NCI-H524 (cell line): Measurements from ENCODE around the gene SMARCE1.
"Not testable (repeated sequence)": the region's sequence is repeated elsewhere in the genome, so short reads cannot be mapped to it uniquely, and the experiment has no call there.

ENCODE experiments used
- DNase-seq, 2 experiments: peaks; one replicate each; lab custom pipeline; 2025; lab: John Stamatoyannopoulos, UW

The SMARCE1 gene

GRCh38 chr17:40611840-40612474 lies 35.7 kb downstream of the SMARCE1 start:
- no peak for DNase-seq

- no peak for DNase-seq
Observed at GRCh38 chr17:40610359-40610758, 37.3 kb downstream of the SMARCE1 start.

- no peak for DNase-seq
Observed at GRCh38 chr17:40608061-40608581, 39.5 kb downstream of the SMARCE1 start.

GRCh38 chr17:40607641-40608040 lies 40.0 kb downstream of the SMARCE1 start:
- no peak for DNase-seq

GRCh38 chr17:40606548-40607353 lies 40.9 kb downstream of the SMARCE1 start:
- DNase-seq, result no peak

- DNase-seq, result no peak
Observed at GRCh38 chr17:40605306-40605705, 42.3 kb downstream of the SMARCE1 start.

- no peak for DNase-seq
Observed at GRCh38 chr17:40604327-40605080, 43.1 kb downstream of the SMARCE1 start.

GRCh38 chr17:40602445-40603443 lies 44.9 kb downstream of the SMARCE1 start:
- no peak for DNase-seq

GRCh38 chr17:40600486-40601046 lies 47.1 kb downstream of the SMARCE1 start:
- no peak for DNase-seq

GRCh38 chr17:40599468-40599763 lies 48.2 kb downstream of the SMARCE1 start:
- no peak for DNase-seq

GRCh38 chr17:40598619-40599467 lies 48.8 kb downstream of the SMARCE1 start:
- DNase-seq, result no peak

- no peak for DNase-seq
Observed at GRCh38 chr17:40598301-40598618, 49.4 kb downstream of the SMARCE1 start.

- DNase-seq, result no peak
Observed at GRCh38 chr17:40597556-40598300, 49.9 kb downstream of the SMARCE1 start.

GRCh38 chr17:40597156-40597555 lies 50.5 kb downstream of the SMARCE1 start:
- no peak for DNase-seq

- peak; percentile 90 to 97 for DNase-seq
Observed at GRCh38 chr17:40596261-40596919, 51.2 kb downstream of the SMARCE1 start.

GRCh38 chr17:40590742-40591141 lies 56.9 kb downstream of the SMARCE1 start:
- DNase-seq, result no peak

GRCh38 chr17:40588552-40588951 lies 59.1 kb downstream of the SMARCE1 start:
- no peak for DNase-seq

GRCh38 chr17:40586264-40586663 lies 61.4 kb downstream of the SMARCE1 start:
- not testable (repeated sequence) for DNase-seq

GRCh38 chr17:40584950-40585349 lies 62.7 kb downstream of the SMARCE1 start:
- DNase-seq, result not testable (repeated sequence)
